ENCODE measurements around the gene GADL1.
A peak's percentile ranks its signal among the peaks of the same experiment; 100 is the strongest.

The GADL1 gene

GRCh38 chr3:30894521-30895251 lies at the start of gene GADL1:
Gene GADL1 (minus strand): TSS chr3:30894661. CDS start chr3:30894614, 47 bp downstream.
- DNase-seq = no peak

- no peak for DNase-seq
Measured at GRCh38 chr3:30944124-30944523, 49.7 kb upstream of the GADL1 start.

GRCh38 chr3:30943206-30943605 lies 48.7 kb upstream of the GADL1 start:
- DNase-seq = no peak

- DNase-seq = no peak
Measured at GRCh38 chr3:30941342-30941741, 46.9 kb upstream of the GADL1 start.

GRCh38 chr3:30940740-30941139 lies 46.3 kb upstream of the GADL1 start:
- DNase-seq = no peak

- DNase-seq = peak; percentile 25
Measured at GRCh38 chr3:30934208-30934550, 39.7 kb upstream of the GADL1 start.

- peak; percentile 25 for DNase-seq
Measured at GRCh38 chr3:30933478-30934207, 39.2 kb upstream of the GADL1 start.

- no peak for DNase-seq
Measured at GRCh38 chr3:30932513-30933098, 38.1 kb upstream of the GADL1 start.

GRCh38 chr3:30924763-30925162 lies 30.3 kb upstream of the GADL1 start:
- DNase-seq = no peak

GRCh38 chr3:30919564-30919963 lies 25.1 kb upstream of the GADL1 start:
- no peak for DNase-seq

GRCh38 chr3:30918761-30919160 lies 24.3 kb upstream of the GADL1 start:
- DNase-seq = no peak

- no peak for DNase-seq
Measured at GRCh38 chr3:30915782-30916181, 21.3 kb upstream of the GADL1 start.

- DNase-seq = no peak
Measured at GRCh38 chr3:30914696-30915095, 20.2 kb upstream of the GADL1 start.

- DNase-seq = no peak
Measured at GRCh38 chr3:30913176-30913575, 18.7 kb upstream of the GADL1 start.

GRCh38 chr3:30912301-30912700 lies 17.8 kb upstream of the GADL1 start:
- no peak for DNase-seq

- peak; percentile 29 for DNase-seq
Measured at GRCh38 chr3:30908456-30909037, 14.1 kb upstream of the GADL1 start.

GRCh38 chr3:30904996-30905395 lies 10.5 kb upstream of the GADL1 start:
- DNase-seq = no peak

GRCh38 chr3:30895329-30895728 lies 868 bp upstream of the GADL1 start:
- DNase-seq = no peak

GRCh38 chr3:30893678-30894325 lies 659 bp downstream of the GADL1 start:
- DNase-seq = no peak

- no peak for DNase-seq
Measured at GRCh38 chr3:30890907-30891306, 3.6 kb downstream of the GADL1 start.

- DNase-seq = no peak
Measured at GRCh38 chr3:30886888-30887287, 7.6 kb downstream of the GADL1 start.

GRCh38 chr3:30878862-30879261 lies 15.6 kb downstream of the GADL1 start:
- no peak for DNase-seq

GRCh38 chr3:30875505-30875904 lies 19.0 kb downstream of the GADL1 start:
- DNase-seq = no peak
